ENCODE results near the gene CLCNKA. TPM values are rescaled to one million over a fixed set of nuclear protein-coding genes. Genes with fewer than 3 reads are reported as not detected.
A peak's percentile ranks its signal among the peaks of the same experiment; 100 is the strongest.
"Not testable (repeated sequence)": the region's sequence is repeated elsewhere in the genome, so short reads cannot be mapped to it uniquely, and the experiment has no call there.

The CLCNKA gene
- not detected for polyA plus RNA-seq (ENCODE audit: low read depth in 6 of 6)

GRCh38 chr1:16021681-16022080 lies at the start of gene CLCNKA:
Gene CLCNKA (plus strand): TSS chr1:16022036. CDS start chr1:16022620, 584 bp downstream.
- H3K9me3 Mint-ChIP-seq, result no peaks in the 10 kb centered on the region

DNA sequence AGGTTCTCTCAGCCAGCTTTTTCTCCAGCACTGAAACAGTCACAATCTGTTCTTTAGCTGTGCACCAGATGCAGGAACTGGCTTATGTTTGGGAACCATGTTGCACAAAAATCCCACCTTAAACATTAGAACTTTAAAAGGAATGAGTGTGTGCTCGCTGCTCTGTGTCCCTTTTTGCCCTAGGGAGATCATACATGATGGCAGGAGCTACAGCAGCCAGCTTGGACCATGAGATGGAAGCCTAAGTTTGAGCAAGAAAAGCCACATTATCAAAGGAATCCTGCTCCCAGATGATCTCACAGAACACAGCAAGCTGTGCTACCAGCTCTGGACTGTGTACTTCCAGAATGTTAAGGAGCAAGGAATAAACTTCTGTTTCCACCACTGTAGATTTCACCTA lies 49.4 kb upstream of the CLCNKA start:
- ATAC-seq (ENCODE audit: low read depth in 2 of 2) (no peak), DNase-seq (no peak)
- peaks cover 0 to 13% of the 10 kb centered on the region in 2 donors for H3K36me3 Mint-ChIP-seq
- H3K27me3 Mint-ChIP-seq, result no peaks in the 10 kb centered on the region
- H3K4me3 Mint-ChIP-seq, result peak overlapping the region in 2 of 8 donors; percentile 15 to 95
- peak overlapping the region in 1 of 6 donors; percentile 42 for H3K27ac Mint-ChIP-seq
- H3K4me1 Mint-ChIP-seq, result peaks cover 36 to 63% (median 58%) of the 10 kb centered on the region in 3 donors
- H3K9me3 Mint-ChIP-seq, result peaks cover 0 to 1% (median 0%) of the 10 kb centered on the region in 7 donors

More at GRCh38 chr1:16021681-16022080, at the start of gene CLCNKA:
- H3K4me3 Mint-ChIP-seq, result no peak within 1 kb of the TSS
- peak within 1 kb of the TSS in 2 of 6 donors; percentile 52 to 80 for H3K27ac Mint-ChIP-seq
- H3K27me3 Mint-ChIP-seq, result peaks cover 0 to 29% (median 18%) of the 10 kb centered on the region in 3 donors
- no peak for ATAC-seq (ENCODE audit: low read depth in 2 of 2)
- DNase-seq, result no peak
- H3K36me3 Mint-ChIP-seq, result no peaks in the 10 kb centered on the region
- peaks cover 0 to 3% (median under 1%) of the 10 kb centered on the region in 3 donors for H3K4me1 Mint-ChIP-seq

DNA sequence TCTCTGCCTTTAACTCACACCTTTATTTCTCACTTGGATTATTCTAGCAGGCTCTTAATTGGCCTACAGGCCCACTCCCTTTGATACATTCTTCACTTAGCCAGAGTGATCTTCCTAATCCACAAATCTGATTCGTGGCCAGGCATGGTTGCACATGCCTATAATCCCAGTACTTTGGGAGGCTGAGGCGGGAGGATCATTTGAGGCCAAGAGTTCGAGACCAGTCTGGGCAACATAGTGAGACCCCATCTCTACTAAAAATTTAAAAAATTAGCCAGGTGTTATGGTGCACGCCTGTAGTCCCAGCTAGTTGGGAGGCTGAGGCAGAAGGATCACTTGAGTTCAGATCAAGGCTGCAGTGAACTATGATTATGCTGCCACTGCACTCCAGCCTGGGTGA lies 48.1 kb upstream of the CLCNKA start:
- Mint-ChIP-seq H3K27me3 (no peaks in the 10 kb centered on the region), H3K27ac (peak overlapping the region in 2 of 6 donors; percentile 1), H3K4me1 (peaks cover 27 to 50% (median 47%) of the 10 kb centered on the region in 3 donors), H3K4me3 (peak overlapping the region in 4 of 8 donors; percentile 48 to 95 (median 72)), H3K9me3 (peaks cover 0 to 1% (median 0%) of the 10 kb centered on the region in 7 donors), H3K36me3 (peaks cover 0 to 13% of the 10 kb centered on the region in 2 donors)
- ATAC-seq (ENCODE audit: low read depth in 2 of 2) (no peak), DNase-seq (no peak)

- Mint-ChIP-seq H3K4me3 (peak overlapping the region; percentile 80 to 96 (median 92)), H3K9me3 (peaks cover 0 to 1% (median 0%) of the 10 kb centered on the region in 7 donors), H3K36me3 (peaks cover 0 to 13% of the 10 kb centered on the region in 2 donors), H3K4me1 (peaks cover 27 to 50% (median 47%) of the 10 kb centered on the region in 3 donors), H3K27ac (peak overlapping the region; percentile 74 to 98 (median 94)), H3K27me3 (no peaks in the 10 kb centered on the region)
- ATAC-seq (ENCODE audit: low read depth in 2 of 2) (no peak), DNase-seq (no peak)
Measured at GRCh38 chr1:15974855-15975254, 47.0 kb upstream of the CLCNKA start.

DNA sequence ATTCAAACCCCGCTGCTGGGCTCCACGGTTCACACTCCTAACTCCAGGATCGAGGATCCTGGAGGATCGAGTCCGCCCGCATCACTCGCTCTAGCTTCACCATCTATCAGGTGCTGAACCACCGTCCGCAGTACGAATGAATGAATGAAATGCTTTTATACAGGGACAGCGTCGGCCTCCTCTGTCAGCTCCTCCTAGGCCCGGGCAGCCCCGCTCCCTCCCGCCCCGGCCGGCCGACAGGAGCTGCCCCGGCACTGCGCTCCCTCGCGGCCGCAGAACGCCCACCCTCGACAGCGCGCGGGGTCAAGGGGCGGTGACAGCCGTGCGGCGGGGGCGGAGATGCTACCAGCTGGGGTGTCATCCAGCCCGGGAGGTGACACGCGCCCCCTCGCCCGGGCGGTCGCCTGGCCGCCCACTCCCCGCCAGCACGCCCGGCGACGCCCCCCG lies 46.5 kb upstream of the CLCNKA start:
- Mint-ChIP-seq H3K27ac (peak overlapping the region in 5 of 6 donors; percentile 47 to 95 (median 93)), H3K36me3 (peaks cover 0 to 13% of the 10 kb centered on the region in 2 donors), H3K9me3 (peaks cover 0 to 1% (median 0%) of the 10 kb centered on the region in 7 donors), H3K27me3 (no peaks in the 10 kb centered on the region), H3K4me1 (peaks cover 27 to 46% (median 42%) of the 10 kb centered on the region in 3 donors), H3K4me3 (peak overlapping the region; percentile 87 to 96 (median 94))
- DNase-seq, result no peak
- peak; percentile 61 to 67 for ATAC-seq (ENCODE audit: low read depth in 2 of 2)

GRCh38 chr1:15975805-15976680 lies 45.8 kb upstream of the CLCNKA start, which contains the start of gene ZBTB17:
Gene ZBTB17 (minus strand): TSS chr1:15976101. CDS start chr1:15948495, 27,606 bp downstream.
- DNase-seq, result peak; percentile 92
- Mint-ChIP-seq H3K4me3 (peak within 1 kb of the TSS; percentile 87 to 97 (median 96)), H3K36me3 (peaks cover 0 to 13% of the 10 kb centered on the region in 2 donors), H3K4me1 (peaks cover 27 to 43% (median 38%) of the 10 kb centered on the region in 3 donors), H3K27ac (peak within 1 kb of the TSS; percentile 87 to 98 (median 94)), H3K27me3 (peaks cover 0 to 3% (median 0%) of the 10 kb centered on the region in 3 donors), H3K9me3 (peaks cover 0 to 1% (median 0%) of the 10 kb centered on the region in 7 donors)
- peak; percentile 85 to 90 for ATAC-seq (ENCODE audit: low read depth in 2 of 2)

DNA sequence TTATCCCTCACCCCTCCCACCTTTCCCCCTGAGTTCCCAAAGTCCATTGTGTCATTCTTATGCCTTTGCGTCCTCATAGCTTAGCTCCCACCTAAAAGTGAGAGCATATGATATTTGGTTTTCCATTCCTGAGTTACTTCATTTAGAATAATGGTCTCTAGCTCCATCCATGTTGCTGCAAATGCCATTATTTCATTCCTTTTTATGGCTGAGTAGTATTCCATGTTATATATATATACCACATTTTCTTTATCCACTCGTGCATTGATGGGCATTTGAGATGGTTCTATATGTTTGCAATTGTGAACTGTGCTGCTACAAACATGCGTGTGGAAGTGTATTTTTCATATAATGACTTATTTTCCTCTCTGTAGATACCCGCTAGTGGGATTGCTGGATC lies 43.9 kb upstream of the CLCNKA start:
- not testable (repeated sequence) for DNase-seq; ATAC-seq (ENCODE audit: low read depth in 2 of 2); H3K9me3 Mint-ChIP-seq; H3K36me3 Mint-ChIP-seq
- Mint-ChIP-seq H3K27ac (peak overlapping the region in 1 of 6 donors; percentile 36), H3K4me3 (peak overlapping the region in 1 of 8 donors; percentile 51), H3K4me1 (peaks cover 21 to 35% (median 30%) of the 10 kb centered on the region in 3 donors), H3K27me3 (peaks cover under 1 to 14% (median 1%) of the 10 kb centered on the region in 3 donors)

DNA sequence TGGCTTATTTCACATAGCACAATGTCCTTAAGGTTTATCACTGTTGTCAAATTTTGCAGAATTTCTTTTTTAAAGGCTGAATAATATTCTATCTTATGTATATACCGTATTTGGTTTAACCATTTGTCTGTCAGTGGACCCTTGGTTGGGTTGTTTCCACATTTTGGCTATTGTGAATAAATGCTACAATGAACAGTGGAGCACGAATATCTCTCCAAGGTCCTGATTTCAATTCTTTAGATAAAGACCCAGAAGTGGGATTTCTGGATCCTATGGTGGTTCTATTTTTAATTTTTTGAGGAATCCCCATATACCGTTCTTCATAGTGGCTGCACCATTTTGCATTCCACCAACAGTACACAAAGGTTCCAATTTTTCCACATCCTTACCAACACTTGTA lies 40.2 kb upstream of the CLCNKA start:
- no peaks in the 10 kb centered on the region for H3K9me3 Mint-ChIP-seq
- peaks cover 4 to 20% (median 9%) of the 10 kb centered on the region in 3 donors for H3K27me3 Mint-ChIP-seq
- ATAC-seq (ENCODE audit: low read depth in 2 of 2) (no peak), DNase-seq (no peak)
- H3K4me1 Mint-ChIP-seq, result peaks cover under 1 to 3% (median 3%) of the 10 kb centered on the region in 3 donors
- H3K27ac Mint-ChIP-seq, result no peak overlapping the region
- no peak overlapping the region for H3K4me3 Mint-ChIP-seq
- H3K36me3 Mint-ChIP-seq, result no peaks in the 10 kb centered on the region

DNA sequence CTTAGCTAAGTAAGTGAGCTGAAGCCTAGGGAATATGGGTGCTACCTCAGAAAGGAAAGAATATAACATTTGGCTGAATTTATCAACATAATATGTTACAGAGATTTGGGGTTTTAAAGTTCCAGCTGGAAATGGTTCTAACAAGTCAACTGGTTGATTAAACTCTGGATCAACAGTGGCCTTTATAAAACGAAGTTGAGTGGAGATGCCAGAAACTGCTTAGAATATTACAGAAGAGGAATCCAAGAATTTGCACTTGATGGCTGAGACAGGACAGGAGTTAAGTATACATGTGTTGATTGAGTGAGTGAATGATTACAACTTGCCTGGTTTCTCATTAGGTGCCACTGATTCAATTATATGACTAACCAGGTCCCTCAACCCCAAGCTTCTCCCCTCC lies 38.6 kb upstream of the CLCNKA start:
- H3K4me1 Mint-ChIP-seq, result no peaks in the 10 kb centered on the region
- H3K27me3 Mint-ChIP-seq, result peaks cover 4 to 20% (median 9%) of the 10 kb centered on the region in 3 donors
- no peak for DNase-seq
- H3K4me3 Mint-ChIP-seq, result no peak overlapping the region
- no peak for ATAC-seq (ENCODE audit: low read depth in 2 of 2)
- H3K36me3 Mint-ChIP-seq, result no peaks in the 10 kb centered on the region
- no peak overlapping the region for H3K27ac Mint-ChIP-seq
- no peaks in the 10 kb centered on the region for H3K9me3 Mint-ChIP-seq

DNA sequence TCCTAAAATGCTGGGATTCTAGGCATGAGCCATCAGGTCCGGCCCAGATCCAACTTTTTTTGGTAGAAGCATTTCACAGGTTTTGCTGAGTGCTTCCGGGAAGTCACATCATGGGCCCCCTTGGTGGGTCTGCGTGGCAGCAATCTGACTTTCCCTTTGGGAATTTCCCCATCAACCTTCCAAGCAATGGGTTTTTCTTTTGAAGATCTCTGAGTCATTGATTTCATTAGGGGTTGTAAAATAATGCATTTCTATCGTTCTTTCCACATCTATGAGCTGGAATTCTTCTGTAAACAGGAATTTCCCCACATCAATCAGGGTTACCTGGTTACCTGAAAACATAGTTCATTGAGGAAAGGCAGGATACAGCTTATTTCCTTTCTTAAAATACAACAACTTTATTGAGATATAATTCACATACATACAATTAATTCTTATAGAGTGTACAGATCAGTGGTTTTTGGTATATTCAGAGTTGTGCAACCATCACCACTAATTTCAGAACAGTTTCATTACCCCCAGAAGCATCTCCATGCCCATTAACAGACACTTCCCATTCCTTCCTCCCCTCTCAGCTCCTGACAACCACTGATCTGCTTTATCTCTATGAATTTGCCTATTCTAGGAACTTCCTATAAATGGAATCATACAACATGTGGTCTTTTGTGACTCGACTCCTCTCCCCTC lies 36.1 kb upstream of the CLCNKA start:
- peaks cover 4 to 36% (median 18%) of the 10 kb centered on the region in 3 donors for H3K27me3 Mint-ChIP-seq
- H3K27ac Mint-ChIP-seq, result peak overlapping the region in 1 of 6 donors; percentile 20
- H3K4me3 Mint-ChIP-seq, result no peak overlapping the region
- DNase-seq, result no peak
- ATAC-seq (ENCODE audit: low read depth in 2 of 2), result no peak
- H3K4me1 Mint-ChIP-seq, result no peaks in the 10 kb centered on the region
- H3K9me3 Mint-ChIP-seq, result no peaks in the 10 kb centered on the region
- no peaks in the 10 kb centered on the region for H3K36me3 Mint-ChIP-seq

DNA sequence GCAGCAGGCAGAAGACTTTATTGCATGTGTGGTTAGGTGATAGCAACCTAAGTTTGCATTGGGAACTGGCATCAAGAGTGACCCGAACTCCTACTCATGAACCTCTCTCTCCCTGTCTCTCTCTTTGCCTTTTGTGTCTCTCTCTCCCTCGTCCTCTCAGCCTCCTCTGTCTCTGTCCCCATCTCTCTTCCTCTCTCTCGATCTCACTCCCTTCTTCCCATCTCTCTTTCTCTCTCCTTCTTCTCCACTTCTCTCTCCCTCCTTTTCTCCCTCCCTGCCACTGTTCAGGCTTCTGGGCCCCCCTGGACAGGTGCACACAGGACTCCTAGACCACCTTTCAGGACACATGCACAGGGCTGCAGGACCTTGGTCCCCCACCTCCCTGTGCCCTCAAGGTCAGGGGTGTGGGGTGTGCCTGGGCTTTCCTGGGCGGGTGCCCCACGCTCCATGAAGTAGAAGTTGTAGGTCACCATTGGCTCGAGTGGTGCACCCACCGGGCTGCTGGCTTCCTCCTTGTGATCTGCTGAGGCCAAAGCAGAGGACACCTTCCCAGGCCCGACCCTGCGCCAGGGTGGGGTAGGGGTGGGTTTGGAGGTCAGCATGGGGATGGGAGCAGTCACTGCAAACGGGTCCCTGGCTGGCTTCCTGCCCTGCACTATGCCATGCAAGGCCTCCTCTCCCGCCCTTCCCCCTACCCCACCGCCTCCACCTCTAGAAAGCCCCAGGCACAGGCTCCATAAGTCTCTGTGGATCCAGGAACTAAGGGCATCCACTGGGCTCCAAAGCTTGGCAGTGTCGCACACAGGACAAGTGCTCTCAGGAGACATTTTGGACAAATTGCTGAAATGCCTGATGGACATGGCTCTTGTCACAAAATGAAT lies 32.7 kb upstream of the CLCNKA start:
- Mint-ChIP-seq H3K9me3 (no peaks in the 10 kb centered on the region), H3K4me1 (no peaks in the 10 kb centered on the region), H3K36me3 (no peaks in the 10 kb centered on the region), H3K27me3 (peaks cover 4 to 23% (median 9%) of the 10 kb centered on the region in 3 donors), H3K27ac (no peak overlapping the region), H3K4me3 (no peak overlapping the region)
- ATAC-seq (ENCODE audit: low read depth in 2 of 2) (no peak), DNase-seq (no peak)

DNA sequence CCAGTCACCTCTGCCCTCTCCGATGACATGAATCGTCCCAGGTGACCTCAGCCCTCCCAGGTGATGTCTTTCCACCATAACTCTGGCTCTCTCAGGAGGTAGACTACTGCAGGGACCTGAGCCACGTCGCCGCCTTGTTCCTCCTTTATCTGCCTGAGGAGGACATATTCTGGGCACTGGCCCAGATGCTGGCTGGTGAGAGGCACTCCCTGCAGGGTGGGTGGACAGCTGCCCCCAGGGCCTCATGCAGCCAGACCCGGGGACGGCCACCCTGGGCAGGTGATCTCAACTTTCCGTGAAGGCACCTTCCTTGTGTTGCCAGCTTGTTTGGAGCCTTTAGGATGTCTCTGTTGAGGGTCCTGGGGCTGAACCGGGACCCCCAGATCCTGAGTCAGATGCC lies 32.1 kb upstream of the CLCNKA start:
- Mint-ChIP-seq H3K27ac (no peak overlapping the region), H3K4me3 (no peak overlapping the region), H3K4me1 (no peaks in the 10 kb centered on the region), H3K9me3 (no peaks in the 10 kb centered on the region), H3K27me3 (peaks cover 4 to 23% (median 9%) of the 10 kb centered on the region in 3 donors), H3K36me3 (no peaks in the 10 kb centered on the region)
- no peak for DNase-seq
- ATAC-seq (ENCODE audit: low read depth in 2 of 2), result no peak

All from naive B cell (primary cell).